Mesangial cell (primary cell): ENCODE measurements around the gene OR2AJ1. TPM values are rescaled to one million over a fixed set of nuclear protein-coding genes. Genes with fewer than 3 reads are reported as not detected.

Experiments
- total RNA-seq: library from RNA; depleted of rRNA; stranded (reverse); fragments of >200 nt; gene quantifications from 2 replicates; pipeline ENCODE4 v1.2.3, GENCODE V29; 2015

OR2AJ1 gene
- total RNA-seq, result 0.13 TPM in 1 of 2 replicates, not detected in the other

GRCh38 chr1:247924868-247925267 lies at the start of gene OR2AJ1:
OR2AJ1 (plus strand) TSS chr1:247924889; CDS start chr1:247933769, 8,880 bp downstream.

GRCh38 chr1:247895163-247895637 lies 29.5 kb upstream of the OR2AJ1 start, which contains the start of gene OR2W3:
OR2W3 (plus strand) TSS chr1:247895587; CDS start chr1:247895587, 0 bp downstream.

GRCh38 chr1:247919952-247920351 lies 4.7 kb upstream of the OR2AJ1 start, which contains the start of gene OR2T8:
OR2T8 (plus strand) TSS chr1:247920252; CDS start chr1:247921018, 766 bp downstream.

GRCh38 chr1:247948558-247948957 lies 23.9 kb downstream of the OR2AJ1 start, which contains the start of gene OR2L8:
OR2L8 (plus strand) TSS chr1:247948858; CDS start chr1:247948858, 0 bp downstream.

GRCh38 chr1:247964933-247965332 lies 40.2 kb downstream of the OR2AJ1 start, which contains the start of gene OR2AK2:
OR2AK2 (plus strand) TSS chr1:247965233; CDS start chr1:247965377, 144 bp downstream.

Other genes with a start within 250 kb of the OR2AJ1 start
- gene OR13G1, start 245.2 kb upstream of the OR2AJ1 start, total RNA-seq, result not detected in 2 replicates
- not detected in 2 replicates for gene OR6F1, start 208.2 kb upstream of the OR2AJ1 start, total RNA-seq
- not detected in 2 replicates for gene OR14K1, start 186.3 kb upstream of the OR2AJ1 start, total RNA-seq
- gene OR14A2, start 176.7 kb upstream of the OR2AJ1 start, total RNA-seq, result not detected in 2 replicates
- gene OR1C1, start 164.3 kb upstream of the OR2AJ1 start, total RNA-seq, result not detected in 2 replicates
- gene OR14A16, start 100.8 kb upstream of the OR2AJ1 start, total RNA-seq, result not detected in 2 replicates
- gene OR11L1, start 83.0 kb upstream of the OR2AJ1 start, total RNA-seq, result not detected in 2 replicates
- 4.1 and 4.4 TPM in 2 replicates for gene TRIM58, start 67.7 kb upstream of the OR2AJ1 start, total RNA-seq
- gene OR2W3, start 29.3 kb upstream of the OR2AJ1 start, total RNA-seq, result 1.1 and 4.2 TPM in 2 replicates
- not detected in 2 replicates for gene OR2T8, start 4.6 kb upstream of the OR2AJ1 start, total RNA-seq
- not detected in 2 replicates for gene OR2L8, start 24.0 kb downstream of the OR2AJ1 start, total RNA-seq
- gene OR2AK2, start 40.3 kb downstream of the OR2AJ1 start, total RNA-seq, result not detected in 2 replicates
- gene OR2L5, start 88.8 kb downstream of the OR2AJ1 start, total RNA-seq, result not detected in 2 replicates
- gene OR2L2, start 105.2 kb downstream of the OR2AJ1 start, total RNA-seq, result not detected in 2 replicates
- gene OR2L3, start 121.9 kb downstream of the OR2AJ1 start, total RNA-seq, result not detected in 2 replicates
- gene OR2L13, start 170.3 kb downstream of the OR2AJ1 start, total RNA-seq, result not detected in 2 replicates
- not detected in 2 replicates for gene OR2M5, start 220.3 kb downstream of the OR2AJ1 start, total RNA-seq
- not detected in 2 replicates for gene OR2M2, start 249.9 kb downstream of the OR2AJ1 start, total RNA-seq